22Rv1 (cell line): ENCODE data around the gene RGPD5.
"Not testable (repeated sequence)": the region's sequence is repeated elsewhere in the genome, so short reads cannot be mapped to it uniquely, and the experiment has no call there.

Experiments used
- H3K27ac ChIP-seq: fragments of 450-650 bp; 2 replicates; pipeline ENCODE4 v1.5.1; 2017

The RGPD5 gene

DNA sequence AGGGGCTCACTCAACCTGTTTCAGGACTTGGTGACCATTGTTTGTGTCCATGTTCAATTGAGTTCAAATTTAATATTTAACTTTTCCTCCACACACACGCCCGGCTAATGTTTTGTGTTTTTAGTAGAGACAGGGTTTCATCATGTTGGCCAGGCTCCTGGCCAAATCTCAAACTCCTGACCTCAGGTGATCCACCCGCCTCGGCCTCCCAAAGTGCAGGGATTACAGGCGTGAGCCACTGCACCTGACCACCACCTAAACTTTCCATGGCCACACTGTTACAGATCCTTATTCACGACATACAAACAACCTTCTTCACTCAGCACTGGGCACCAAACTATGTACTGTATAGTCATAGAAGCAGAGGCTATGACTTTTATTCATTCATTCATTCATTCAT lies 100.0 kb downstream of the RGPD5 start:
- H3K27ac ChIP-seq: not testable (repeated sequence)

- not testable (repeated sequence) for H3K27ac ChIP-seq
Observed at GRCh38 chr2:109895090-109895869, 101.2 kb downstream of the RGPD5 start.

DNA sequence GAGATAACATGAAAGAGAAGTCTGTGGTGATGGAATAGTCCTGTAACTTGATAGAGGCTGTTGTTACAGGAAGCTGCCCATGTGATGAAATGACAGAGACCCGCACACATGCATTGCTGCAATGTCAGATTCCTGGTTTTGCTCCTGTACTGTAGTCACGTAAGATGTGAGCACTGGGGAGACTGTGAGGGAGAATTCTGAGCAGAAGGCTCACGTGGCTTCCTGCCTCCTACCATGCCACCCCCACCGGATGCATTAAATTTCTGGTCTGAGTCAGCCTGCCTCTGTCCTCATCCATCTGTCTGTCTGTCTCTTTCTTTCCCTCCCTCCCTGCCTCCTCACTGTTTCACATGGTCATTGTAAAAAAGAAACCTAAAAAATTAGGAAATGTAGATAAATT lies 102.1 kb downstream of the RGPD5 start:
- H3K27ac ChIP-seq: not testable (repeated sequence)

DNA sequence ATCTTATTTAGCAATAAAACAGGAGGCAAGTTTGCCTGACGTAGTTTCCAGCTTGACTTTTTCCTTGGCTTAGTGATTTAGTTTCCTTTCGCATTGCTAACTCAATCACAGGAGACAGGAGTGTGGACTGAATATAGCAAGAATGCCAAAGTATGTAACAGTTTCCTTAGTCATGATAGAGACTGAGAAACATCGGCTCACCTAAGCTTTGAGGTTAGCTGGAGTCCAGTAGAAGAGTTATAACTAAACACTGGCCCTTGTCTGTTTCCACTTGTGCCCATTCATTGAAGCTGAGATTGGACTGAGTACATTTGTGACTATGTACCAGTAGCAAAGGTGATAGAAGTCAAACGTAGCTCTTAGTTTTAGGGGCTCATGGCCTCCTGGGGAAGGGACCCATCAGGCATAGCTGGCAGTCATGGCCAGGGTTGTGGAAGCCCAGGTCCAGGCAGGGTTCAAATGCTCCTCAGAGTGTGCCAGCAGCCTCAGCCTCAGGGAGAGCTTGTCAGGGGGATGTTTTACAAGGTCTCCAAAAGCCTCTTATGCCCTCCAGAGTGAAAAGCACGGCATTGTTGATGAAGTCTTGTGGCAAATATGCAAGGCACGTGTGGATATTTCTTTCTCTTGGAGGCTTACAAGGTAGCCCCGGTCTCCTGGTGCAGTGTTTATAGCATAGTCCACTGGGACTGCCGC lies 103.8 kb downstream of the RGPD5 start:
- not testable (repeated sequence) for H3K27ac ChIP-seq

GRCh38 chr2:109898462-109899336 lies 104.6 kb downstream of the RGPD5 start, which contains the start of gene LIMS3:
Gene LIMS3 (plus strand): TSS chr2:109898688. CDS start chr2:109898729, 41 bp downstream.
- H3K27ac ChIP-seq: not testable (repeated sequence)

- H3K27ac ChIP-seq: not testable (repeated sequence)
Observed at GRCh38 chr2:109905796-109906195, 111.7 kb downstream of the RGPD5 start.
